WTC11 (cell line): ENCODE measurements around the gene ANO4. TPM values are rescaled to one million over a fixed set of nuclear protein-coding genes. Genes with fewer than 3 reads are reported as not detected.
A peak's percentile ranks its signal among the peaks of the same experiment; 100 is the strongest.
"Not testable (repeated sequence)": the region's sequence is repeated elsewhere in the genome, so short reads cannot be mapped to it uniquely, and the experiment has no call there.

ENCODE experiments used
- ATAC-seq: fragments of 200-7000 bp; cut with Tn5 transposase; 2 replicates; pipeline ENCODE4 v1.10.0; 2021; ENCODE audit warnings: mild to moderate bottlenecking, moderate library complexity
- CTCF ChIA-PET: fragments of 300-600 bp; sonication (Branson Sonifier 250); formaldehyde crosslinking; loops from one replicate; lab custom pipeline; 2021; ENCODE audit warnings: antibody characterized with exemption; lab: Charles Lee
- POLR2A ChIA-PET: fragments of 350-600 bp; sonication (Branson Sonifier 250); formaldehyde crosslinking; loops from one replicate; lab custom pipeline; 2021; ENCODE audit warnings: antibody characterized with exemption; lab: Charles Lee
- DNase-seq: peaks from one replicate; pipeline ENCODE4 v3.0.0; 2021; ENCODE audit warnings: low spot score
- H3K27ac Mint-ChIP-seq: 2 replicates; pipeline ENCODE4 v1.8.0; 2021; ENCODE audit warnings: mixed read lengths
- H3K27me3 Mint-ChIP-seq: 2 replicates; pipeline ENCODE4 v1.8.0; 2021; ENCODE audit warnings: low read depth, mild to moderate bottlenecking, moderate library complexity, mixed read lengths
- H3K36me3 Mint-ChIP-seq: 2 replicates; pipeline ENCODE4 v1.8.0; 2021; ENCODE audit warnings: mixed read lengths
- H3K4me1 Mint-ChIP-seq: 2 replicates; pipeline ENCODE4 v1.8.0; 2022; ENCODE audit warnings: mixed read lengths
- H3K4me3 Mint-ChIP-seq: 2 replicates; pipeline ENCODE4 v1.8.0; 2021; ENCODE audit warnings: mild to moderate bottlenecking, moderate library complexity, mixed read lengths
- H3K9me3 Mint-ChIP-seq: 2 replicates; pipeline ENCODE4 v1.8.0; 2021; ENCODE audit warnings: mixed read lengths
- CTCF ChIP-seq: fragments of 200-600 bp; IDR thresholded peaks from 2 replicates; pipeline ENCODE4 v1.8.0; 2022; ENCODE audit warnings: antibody characterized with exemption
- JUN ChIP-seq: sonication (generic); formaldehyde crosslinking; IDR thresholded peaks from 2 replicates; pipeline ENCODE4 v1.8.0; 2023; ENCODE audit warnings: mild to moderate bottlenecking, missing genetic modification reagents
- MLX ChIP-seq: sonication (generic); formaldehyde crosslinking; IDR thresholded peaks from 2 replicates; pipeline ENCODE4 v1.8.1; 2023; ENCODE audit warnings: mild to moderate bottlenecking, missing genetic modification reagents, moderate library complexity
- PRDM15 ChIP-seq: sonication (generic); formaldehyde crosslinking; IDR thresholded peaks from 2 replicates; pipeline ENCODE4 v1.8.0; 2022; ENCODE audit warnings: missing genetic modification reagents
- TEAD4 ChIP-seq: sonication (generic); formaldehyde crosslinking; IDR thresholded peaks from 2 replicates; pipeline ENCODE4 v1.8.0; 2022; ENCODE audit warnings: mild to moderate bottlenecking, missing genetic modification reagents
- ZNF232 ChIP-seq: sonication (generic); formaldehyde crosslinking; IDR thresholded peaks from 2 replicates; pipeline ENCODE4 v1.8.0; 2022; ENCODE audit warnings: mild to moderate bottlenecking, missing genetic modification reagents
- total RNA-seq: library from RNA; stranded (reverse); gene quantifications from 3 replicates; pipeline ENCODE4 v1.2.3, GENCODE V29; 2021
- TF ChIP-seq, protein P1 (sequence below): fragments of 250-450 bp; sonication (Bioruptor Pico); IDR thresholded peaks from 2 replicates; pipeline ENCODE4 v1.9.0; 2021; ENCODE audit warnings: mild to moderate bottlenecking
- TF ChIP-seq, protein P2 (sequence below): fragments of 250-450 bp; sonication (Bioruptor Pico); IDR thresholded peaks from 2 replicates; pipeline ENCODE4 v1.8.0; 2021; ENCODE audit warnings: mild to moderate bottlenecking

Gene ANO4
- total RNA-seq, 1 experiment from 2014 or later: 2.6 TPM

DNA sequence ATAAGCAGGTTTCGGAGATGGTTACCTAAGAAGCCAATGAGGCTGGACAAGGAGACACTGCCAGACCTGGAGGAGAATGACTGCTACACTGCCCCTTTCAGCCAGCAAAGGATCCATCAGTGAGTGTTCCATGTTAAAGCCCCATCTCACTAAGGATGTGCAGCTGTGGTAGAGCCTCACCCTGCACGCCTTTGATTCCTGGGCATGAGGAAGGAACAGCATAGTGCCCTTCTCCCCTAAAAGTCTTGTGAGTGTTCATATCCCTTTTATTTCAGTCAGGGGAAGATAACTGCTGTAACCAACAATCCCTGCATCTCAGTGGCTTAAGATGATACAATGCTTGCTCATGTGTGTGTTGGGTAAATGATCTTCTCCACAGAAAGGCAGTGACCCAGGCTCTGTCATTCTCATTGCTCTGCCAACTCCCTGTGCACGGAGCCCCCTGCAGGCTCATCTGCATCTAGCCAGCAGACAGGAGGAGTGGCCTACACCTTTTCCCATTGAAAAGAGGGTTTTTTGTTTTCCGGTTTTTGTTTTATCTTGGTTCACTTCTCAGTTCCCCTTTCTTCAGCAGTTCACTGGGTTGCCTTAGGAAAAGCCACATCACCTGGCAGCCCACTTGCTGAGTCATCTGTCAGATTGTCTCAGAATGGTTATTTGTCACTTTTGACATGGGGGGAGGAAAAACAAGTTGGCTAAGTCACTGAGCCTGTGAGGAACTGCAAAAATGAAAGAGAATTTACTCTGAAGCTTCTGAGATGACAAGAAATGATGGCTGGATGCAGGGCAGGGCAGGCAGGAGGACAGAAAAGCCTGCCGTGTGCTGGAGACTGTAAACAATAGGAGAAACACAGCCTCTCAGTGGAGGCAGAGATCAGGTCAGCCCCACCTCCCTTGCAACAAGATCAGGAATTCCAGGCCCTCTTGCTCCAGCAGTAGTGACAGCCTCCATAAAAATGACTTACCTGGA, 193.3 kb downstream of the ANO4 start:
- CTCF ChIA-PET: interaction anchor here (1.0 kb wide), 1 partner anchor 160 kb away, joined by 4 read pairs; no protein-coding TSS in a partner anchor
- peak; percentile 65 for DNase-seq
- Mint-ChIP-seq H3K4me1 (peaks cover 29% of the 10 kb centered on the region), H3K4me3 (peak overlapping the region; percentile 43), H3K27me3 (no peaks in the 10 kb centered on the region), H3K9me3 (peaks cover 6% of the 10 kb centered on the region; the same call in 1 of the 2 replicates), H3K27ac (peak overlapping the region; percentile 99), H3K36me3 (no peaks in the 10 kb centered on the region)
- TF ChIP-seq PRDM15 (CRISPR knock-in tag): peak; percentile 53
- TF ChIP-seq JUN (CRISPR knock-in tag): no peak
- TF ChIP-seq, protein P1, sequence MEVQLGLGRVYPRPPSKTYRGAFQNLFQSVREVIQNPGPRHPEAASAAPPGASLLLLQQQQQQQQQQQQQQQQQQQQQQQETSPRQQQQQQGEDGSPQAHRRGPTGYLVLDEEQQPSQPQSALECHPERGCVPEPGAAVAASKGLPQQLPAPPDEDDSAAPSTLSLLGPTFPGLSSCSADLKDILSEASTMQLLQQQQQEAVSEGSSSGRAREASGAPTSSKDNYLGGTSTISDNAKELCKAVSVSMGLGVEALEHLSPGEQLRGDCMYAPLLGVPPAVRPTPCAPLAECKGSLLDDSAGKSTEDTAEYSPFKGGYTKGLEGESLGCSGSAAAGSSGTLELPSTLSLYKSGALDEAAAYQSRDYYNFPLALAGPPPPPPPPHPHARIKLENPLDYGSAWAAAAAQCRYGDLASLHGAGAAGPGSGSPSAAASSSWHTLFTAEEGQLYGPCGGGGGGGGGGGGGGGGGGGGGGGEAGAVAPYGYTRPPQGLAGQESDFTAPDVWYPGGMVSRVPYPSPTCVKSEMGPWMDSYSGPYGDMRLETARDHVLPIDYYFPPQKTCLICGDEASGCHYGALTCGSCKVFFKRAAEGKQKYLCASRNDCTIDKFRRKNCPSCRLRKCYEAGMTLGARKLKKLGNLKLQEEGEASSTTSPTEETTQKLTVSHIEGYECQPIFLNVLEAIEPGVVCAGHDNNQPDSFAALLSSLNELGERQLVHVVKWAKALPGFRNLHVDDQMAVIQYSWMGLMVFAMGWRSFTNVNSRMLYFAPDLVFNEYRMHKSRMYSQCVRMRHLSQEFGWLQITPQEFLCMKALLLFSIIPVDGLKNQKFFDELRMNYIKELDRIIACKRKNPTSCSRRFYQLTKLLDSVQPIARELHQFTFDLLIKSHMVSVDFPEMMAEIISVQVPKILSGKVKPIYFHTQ (CRISPR knock-in tag): no peak
- TF ChIP-seq CTCF: 0 out of 2 replicates have a peak, but pooled peaks have one; percentile 21
- ATAC-seq: peak; percentile 95
- POLR2A ChIA-PET: interaction anchor here (0.7 kb wide), 1 partner anchor 103 kb away, joined by 7 read pairs; no protein-coding TSS in a partner anchor

DNA sequence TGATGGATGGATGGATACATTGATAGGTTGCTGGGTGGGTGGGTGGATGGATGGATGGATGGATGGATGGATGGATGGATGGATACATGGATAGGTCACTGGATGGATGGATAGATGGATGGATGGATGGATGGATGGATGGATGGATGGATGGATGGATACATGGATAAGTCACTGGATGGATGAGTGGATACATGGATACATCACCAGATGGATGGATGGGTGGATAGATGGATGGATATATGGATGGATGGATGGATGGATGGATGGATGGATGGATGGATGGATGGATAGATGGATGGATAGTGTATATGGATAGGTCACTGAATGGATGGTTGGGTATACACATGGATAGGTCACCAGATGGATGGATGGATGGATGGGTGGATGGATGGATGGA, 194.9 kb downstream of the ANO4 start:
- DNase-seq, H3K36me3 Mint-ChIP-seq, H3K9me3 Mint-ChIP-seq, H3K4me3 Mint-ChIP-seq, H3K27ac Mint-ChIP-seq, CTCF ChIA-PET, H3K27me3 Mint-ChIP-seq, POLR2A ChIA-PET, ATAC-seq: not testable (repeated sequence)
- H3K4me1 Mint-ChIP-seq: peaks cover 33% of the 10 kb centered on the region

DNA sequence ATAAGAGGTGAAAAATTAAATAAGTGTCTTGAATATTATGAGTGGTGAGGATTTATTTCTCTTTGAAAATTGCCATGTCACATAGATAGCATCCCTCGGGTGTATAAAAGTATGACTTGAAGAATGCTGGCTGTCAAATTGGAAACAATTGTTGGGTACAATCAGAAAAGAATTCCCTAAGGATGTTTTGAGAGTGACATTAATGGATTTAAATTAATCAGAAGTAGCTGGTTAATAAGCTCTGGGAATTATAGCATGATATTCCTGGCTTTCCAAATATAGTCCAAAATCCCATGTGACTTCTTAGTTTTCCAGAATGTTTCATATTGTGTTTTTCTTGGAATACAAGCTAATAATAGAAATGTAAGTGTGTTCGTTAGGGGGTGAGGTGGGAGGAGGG, 196.5 kb downstream of the ANO4 start:
- H3K36me3 Mint-ChIP-seq: no peaks in the 10 kb centered on the region
- TF ChIP-seq MLX (CRISPR knock-in tag) (no peak), TEAD4 (CRISPR knock-in tag) (no peak), PRDM15 (CRISPR knock-in tag) (no peak), ZNF232 (CRISPR knock-in tag) (no peak)
- TF ChIP-seq, protein P2, sequence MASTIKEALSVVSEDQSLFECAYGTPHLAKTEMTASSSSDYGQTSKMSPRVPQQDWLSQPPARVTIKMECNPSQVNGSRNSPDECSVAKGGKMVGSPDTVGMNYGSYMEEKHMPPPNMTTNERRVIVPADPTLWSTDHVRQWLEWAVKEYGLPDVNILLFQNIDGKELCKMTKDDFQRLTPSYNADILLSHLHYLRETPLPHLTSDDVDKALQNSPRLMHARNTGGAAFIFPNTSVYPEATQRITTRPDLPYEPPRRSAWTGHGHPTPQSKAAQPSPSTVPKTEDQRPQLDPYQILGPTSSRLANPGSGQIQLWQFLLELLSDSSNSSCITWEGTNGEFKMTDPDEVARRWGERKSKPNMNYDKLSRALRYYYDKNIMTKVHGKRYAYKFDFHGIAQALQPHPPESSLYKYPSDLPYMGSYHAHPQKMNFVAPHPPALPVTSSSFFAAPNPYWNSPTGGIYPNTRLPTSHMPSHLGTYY: no peak
- TF ChIP-seq, all 79 proteins: peak for 0
- ChIA-PET POLR2A (no interaction called here), CTCF (no interaction called here)
- Mint-ChIP-seq H3K4me3 (no peak overlapping the region), H3K4me1 (peaks cover 39% of the 10 kb centered on the region), H3K9me3 (peaks cover 6% of the 10 kb centered on the region; the same call in 1 of the 2 replicates), H3K27me3 (no peaks in the 10 kb centered on the region), H3K27ac (no peak overlapping the region)
- ATAC-seq: no peak
- no peak for DNase-seq
